Stomach smooth muscle (tissue), 2 donors: ENCODE data around the gene DSCAML1.

Experiments used
- H3K27ac ChIP-seq: one replicate; pipeline ENCODE4 v1.7.0; 2013; ENCODE audit warnings: mild to moderate bottlenecking, low read length, inconsistent platforms
- H3K27me3 ChIP-seq, 2 donors: one replicate each; pipeline ENCODE4 v1.7.0; 2013; ENCODE audit warnings: low read length in 2 of 2; ENCODE audit not compliant: insufficient read depth in 2 of 2, control insufficient read depth in 1 of 2
- H3K36me3 ChIP-seq, 2 donors: one replicate each; pipeline ENCODE4 v1.7.0; 2013; ENCODE audit warnings: low read length in 2 of 2; ENCODE audit not compliant: control insufficient read depth in 2 of 2, insufficient read depth in 2 of 2
- H3K4me1 ChIP-seq: one replicate; pipeline ENCODE4 v1.7.0; 2013; ENCODE audit warnings: low read length; ENCODE audit not compliant: control insufficient read depth, insufficient read depth
- H3K4me3 ChIP-seq, 2 donors: one replicate each; pipeline ENCODE4 v1.7.0; 2013; ENCODE audit warnings: low read length in 2 of 2
- H3K9ac ChIP-seq, 2 donors: one replicate each; pipeline ENCODE4 v1.7.0; 2013; ENCODE audit warnings: low read length in 2 of 2, mild to moderate bottlenecking in 1 of 2
- H3K9me3 ChIP-seq, 2 donors: one replicate each; pipeline ENCODE4 v1.7.0; 2013; ENCODE audit warnings: low read length in 2 of 2; ENCODE audit not compliant: control insufficient read depth in 2 of 2
- donor health status: healthy.
- donor health status: Pancreatic carcinoma.

DSCAML1 gene

DNA sequence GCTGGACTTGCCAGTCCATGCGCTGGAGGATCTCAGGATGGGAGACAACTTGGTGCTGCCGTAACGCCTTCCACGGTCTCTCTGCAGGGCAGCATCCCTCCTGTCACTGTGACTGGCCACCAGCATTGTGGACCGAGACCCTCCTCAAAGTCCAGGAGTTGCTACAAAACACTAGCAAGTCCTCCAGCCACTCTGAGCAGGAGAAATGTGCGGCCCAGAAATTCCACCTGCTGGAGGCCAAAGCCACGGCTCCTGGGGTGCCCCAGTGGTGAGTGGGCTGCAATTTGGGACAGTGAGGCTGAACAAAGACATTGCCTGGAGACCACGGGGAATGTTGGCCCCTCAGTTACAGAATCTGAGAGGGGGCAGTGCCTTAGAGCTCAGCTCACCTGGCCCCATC lies 6.9 kb upstream of the DSCAML1 start:
- Histone ChIP-seq H3K27me3 (peaks cover 3 to 6% of the 10 kb centered on the region in 2 donors), H3K27ac (no peak overlapping the region), H3K9me3 (no peaks in the 10 kb centered on the region), H3K4me1 (peaks cover under 1% of the 10 kb centered on the region), H3K9ac (no peak overlapping the region), H3K36me3 (no peaks in the 10 kb centered on the region), H3K4me3 (no peak overlapping the region)

- H3K9ac ChIP-seq, result no peak overlapping the region
- H3K9me3 ChIP-seq, result no peaks in the 10 kb centered on the region
- no peak overlapping the region for H3K4me3 ChIP-seq
- H3K27ac ChIP-seq, result no peak overlapping the region
- H3K4me1 ChIP-seq, result peaks cover 17% of the 10 kb centered on the region
- no peaks in the 10 kb centered on the region for H3K36me3 ChIP-seq
- peaks cover 14 to 25% of the 10 kb centered on the region in 2 donors for H3K27me3 ChIP-seq
These were observed 2.6 kb upstream of the DSCAML1 start for GRCh38 chr11:117799634-117800033.

DNA sequence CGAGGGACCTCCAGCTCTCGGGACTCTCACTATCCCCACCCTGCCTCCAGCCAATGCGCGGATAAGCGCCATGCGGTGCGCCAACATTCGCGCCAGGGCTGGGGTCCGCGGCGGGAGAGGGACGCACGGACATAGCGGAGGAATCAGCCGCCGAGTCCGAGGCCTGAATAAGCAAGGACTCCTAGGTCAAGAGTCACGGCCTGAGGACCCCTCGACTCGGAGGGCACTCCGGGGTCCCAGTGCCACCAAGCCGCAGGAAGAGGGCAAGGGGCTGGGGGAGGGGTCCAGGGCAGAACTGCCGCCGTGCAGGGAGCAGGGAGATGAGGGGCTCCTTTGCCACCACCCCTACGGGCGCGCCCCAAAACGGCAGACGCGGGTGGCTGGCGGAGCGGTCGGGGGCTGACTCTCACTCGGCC lies 552 bp downstream of the DSCAML1 start:
- H3K9me3 ChIP-seq, result no peaks in the 10 kb centered on the region
- H3K4me3 ChIP-seq, result peak overlapping the region; percentile 31 to 64
- no peak overlapping the region for H3K27ac ChIP-seq
- peaks cover 17% of the 10 kb centered on the region for H3K4me1 ChIP-seq
- H3K27me3 ChIP-seq, result peaks cover 26 to 40% of the 10 kb centered on the region in 2 donors
- no peak overlapping the region for H3K9ac ChIP-seq
- no peaks in the 10 kb centered on the region for H3K36me3 ChIP-seq

DNA sequence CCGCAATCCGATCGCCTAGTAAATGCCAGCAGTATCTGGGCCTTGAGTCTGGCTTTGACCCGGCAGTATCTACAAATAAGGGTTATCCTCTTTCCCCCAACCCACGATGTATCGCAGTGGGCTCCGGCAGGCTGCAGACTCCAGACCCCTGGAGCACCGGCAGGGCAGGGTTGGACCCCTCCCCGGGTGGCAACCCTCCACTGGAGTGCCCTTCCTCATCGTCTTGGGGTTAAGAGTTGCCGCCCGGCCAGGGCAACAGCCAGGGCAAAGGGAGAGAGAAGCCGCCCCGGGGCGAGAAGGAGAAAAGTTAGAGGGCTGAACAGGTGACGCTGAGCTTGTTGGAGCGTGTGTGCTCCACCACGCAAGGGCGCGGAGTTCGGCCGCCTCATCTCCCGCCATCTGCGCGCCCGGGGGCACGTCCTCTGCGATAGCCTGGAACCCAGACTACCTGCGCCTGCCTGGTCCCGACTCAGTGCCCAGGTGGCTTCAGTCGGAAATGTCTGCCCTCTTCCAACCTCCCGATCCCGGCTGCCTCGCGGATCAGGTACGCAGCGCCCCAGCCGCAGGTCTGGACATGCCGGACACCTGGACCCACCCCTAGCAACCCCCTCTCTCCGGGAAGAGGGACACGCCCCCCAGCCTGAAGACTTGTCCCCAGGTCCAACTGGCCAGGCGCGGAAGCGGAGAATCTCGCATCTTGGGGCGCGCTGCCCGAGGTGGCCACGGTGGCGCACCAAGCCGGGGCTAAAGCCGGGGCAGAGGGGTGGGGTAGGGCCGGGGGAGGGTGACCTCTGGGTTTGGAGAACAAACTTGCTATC lies 1.2 kb downstream of the DSCAML1 start:
- Histone ChIP-seq H3K27me3 (peaks cover 26 to 40% of the 10 kb centered on the region in 2 donors), H3K4me3 (peak overlapping the region; percentile 31 to 64), H3K36me3 (no peaks in the 10 kb centered on the region), H3K4me1 (peaks cover 17% of the 10 kb centered on the region), H3K27ac (no peak overlapping the region), H3K9me3 (no peaks in the 10 kb centered on the region), H3K9ac (no peak overlapping the region)

DNA sequence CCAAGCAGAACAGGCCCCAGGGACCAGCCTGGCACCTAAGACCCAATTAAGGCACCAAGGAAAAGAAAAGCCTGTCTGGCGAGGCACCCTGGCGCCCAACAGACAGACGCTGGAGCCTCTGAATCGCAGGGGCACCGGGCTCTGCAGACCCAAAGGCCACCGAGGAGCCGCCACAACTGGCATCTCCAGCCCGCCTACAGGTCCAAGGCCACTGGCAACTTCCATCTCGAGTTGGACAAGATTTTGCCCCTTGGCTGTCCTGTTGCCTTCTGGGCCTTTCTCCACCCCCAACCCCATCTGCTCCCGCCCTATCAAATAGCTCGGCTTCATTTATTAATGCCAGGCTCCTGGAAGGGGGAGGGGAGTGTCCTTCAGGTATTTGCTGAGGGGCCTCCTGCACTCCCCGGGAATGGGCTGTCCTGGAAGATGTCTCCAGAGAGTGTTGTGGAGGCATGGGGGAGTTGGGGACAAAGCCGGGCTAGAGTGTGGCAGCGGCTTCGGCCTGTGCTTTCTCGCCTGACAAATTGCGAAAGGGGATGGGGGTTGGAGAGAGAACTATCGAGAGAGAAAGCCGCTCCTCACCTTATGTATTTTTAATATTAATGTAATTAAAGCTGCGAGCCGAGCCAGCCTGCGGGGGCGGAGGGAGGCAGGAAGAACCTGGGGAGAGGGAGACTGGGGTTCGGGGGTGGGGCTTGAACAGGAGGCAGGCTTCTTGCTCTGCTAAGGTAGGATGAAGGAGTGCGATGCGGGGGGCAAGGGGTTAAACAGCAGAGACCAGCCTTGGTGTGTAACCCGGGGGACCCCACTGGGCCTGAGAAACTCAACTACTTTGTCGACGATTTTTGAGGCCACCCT lies 2.0 kb downstream of the DSCAML1 start:
- H3K9ac ChIP-seq, result no peak overlapping the region

DNA sequence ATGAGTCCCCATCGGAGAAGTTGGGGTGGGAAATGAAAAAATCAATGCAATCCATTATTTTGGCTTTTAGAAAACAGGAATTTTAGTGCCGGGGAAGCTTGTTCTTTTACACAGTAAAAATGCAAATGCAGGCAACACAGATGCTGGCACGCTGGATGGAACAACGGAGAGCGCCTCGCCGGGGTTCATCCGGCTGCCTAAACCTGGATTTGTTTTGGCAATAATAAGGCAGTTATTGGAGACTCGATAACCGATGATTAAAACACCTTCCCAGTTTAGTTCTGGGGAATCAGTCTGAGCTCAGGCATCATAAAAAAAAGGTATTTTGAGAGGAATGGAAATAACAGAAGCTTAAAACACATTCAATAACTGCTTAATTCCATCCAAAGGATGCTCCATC lies 2.9 kb downstream of the DSCAML1 start:
- Histone ChIP-seq H3K4me1 (peaks cover 17% of the 10 kb centered on the region), H3K9ac (no peak overlapping the region), H3K36me3 (no peaks in the 10 kb centered on the region), H3K27ac (no peak overlapping the region), H3K4me3 (no peak overlapping the region), H3K9me3 (no peaks in the 10 kb centered on the region), H3K27me3 (peaks cover 26 to 40% of the 10 kb centered on the region in 2 donors)

More for the DNA sequence above, 2.0 kb downstream of the DSCAML1 start:
- no peaks in the 10 kb centered on the region for H3K36me3 ChIP-seq
- no peaks in the 10 kb centered on the region for H3K9me3 ChIP-seq
- H3K4me3 ChIP-seq, result no peak overlapping the region
- peaks cover 26 to 40% of the 10 kb centered on the region in 2 donors for H3K27me3 ChIP-seq
- no peak overlapping the region for H3K27ac ChIP-seq
- peaks cover 17% of the 10 kb centered on the region for H3K4me1 ChIP-seq

DNA sequence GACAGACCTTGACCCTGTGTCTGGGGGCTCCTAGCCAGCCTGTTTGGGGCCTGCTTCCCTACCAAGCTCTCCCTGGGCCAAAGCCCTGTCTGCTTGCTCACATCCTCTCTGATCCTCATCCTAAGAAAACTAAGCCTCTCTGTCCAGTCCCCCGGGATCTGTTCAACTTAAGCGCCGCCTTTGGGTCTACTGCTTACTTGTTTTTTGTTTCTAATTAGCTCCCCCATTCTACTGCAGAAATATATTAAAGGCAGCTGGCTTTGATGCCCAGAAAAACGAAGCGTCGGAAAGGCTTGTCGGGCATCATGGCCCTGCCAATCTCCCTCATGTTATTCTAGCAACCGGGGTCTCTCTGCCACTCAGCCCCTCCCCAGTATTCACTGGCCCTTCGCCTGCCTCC lies 3.4 kb downstream of the DSCAML1 start:
- H3K4me3 ChIP-seq, result no peak overlapping the region
- H3K27me3 ChIP-seq, result peaks cover 26 to 40% of the 10 kb centered on the region in 2 donors
- no peak overlapping the region for H3K27ac ChIP-seq
- H3K9me3 ChIP-seq, result no peaks in the 10 kb centered on the region
- H3K36me3 ChIP-seq, result no peaks in the 10 kb centered on the region
- H3K4me1 ChIP-seq, result peaks cover 17% of the 10 kb centered on the region
- H3K9ac ChIP-seq, result no peak overlapping the region

GRCh38 chr11:117792992-117793391 lies 4.0 kb downstream of the DSCAML1 start:
- no peaks in the 10 kb centered on the region for H3K9me3 ChIP-seq
- H3K36me3 ChIP-seq, result no peaks in the 10 kb centered on the region
- H3K27me3 ChIP-seq, result peaks cover 26 to 40% of the 10 kb centered on the region in 2 donors
- peaks cover 17% of the 10 kb centered on the region for H3K4me1 ChIP-seq
- no peak overlapping the region for H3K4me3 ChIP-seq
- H3K27ac ChIP-seq, result no peak overlapping the region
- no peak overlapping the region for H3K9ac ChIP-seq

- no peak overlapping the region for H3K9ac ChIP-seq
- no peak overlapping the region for H3K27ac ChIP-seq
- H3K4me3 ChIP-seq, result no peak overlapping the region
- H3K27me3 ChIP-seq, result peaks cover 27 to 40% of the 10 kb centered on the region in 2 donors
- H3K36me3 ChIP-seq, result no peaks in the 10 kb centered on the region
- no peaks in the 10 kb centered on the region for H3K9me3 ChIP-seq
- peaks cover 17% of the 10 kb centered on the region for H3K4me1 ChIP-seq
These were observed 4.8 kb downstream of the DSCAML1 start for GRCh38 chr11:117792241-117792640.

- no peaks in the 10 kb centered on the region for H3K4me1 ChIP-seq
- H3K4me3 ChIP-seq, result no peak overlapping the region
- H3K27ac ChIP-seq, result no peak overlapping the region
- no peaks in the 10 kb centered on the region for H3K9me3 ChIP-seq
- H3K36me3 ChIP-seq, result no peaks in the 10 kb centered on the region
- peaks cover 20 to 21% of the 10 kb centered on the region in 2 donors for H3K27me3 ChIP-seq
- H3K9ac ChIP-seq, result no peak overlapping the region
These were observed 6.7 kb downstream of the DSCAML1 start for GRCh38 chr11:117790279-117790678.
